Activated effector memory CD4-positive, alpha-beta T cell treated with anti-CD3 and anti-CD28 coated beads, Interleukin-2, amount 50 U/mL, for 16 hours (primary cell): ENCODE measurements around the gene CDK5.
A peak's percentile ranks its signal among the peaks of the same experiment; 100 is the strongest.

ENCODE experiments used
- DNase-seq: peaks from one replicate; pipeline ENCODE4 v3.0.0-alpha.2; 2020

CDK5 gene

GRCh38 chr7:151071032-151071866, 13.6 kb upstream of the CDK5 start:
- DNase-seq = no peak

- DNase-seq = no peak
Observed at GRCh38 chr7:151070574-151070960, 12.9 kb upstream of the CDK5 start.

GRCh38 chr7:151069841-151070573, 12.3 kb upstream of the CDK5 start:
- no peak for DNase-seq

GRCh38 chr7:151068069-151068773, 10.5 kb upstream of the CDK5 start:
- DNase-seq = no peak

- DNase-seq = no peak
Observed at GRCh38 chr7:151066273-151066974, 8.7 kb upstream of the CDK5 start.

GRCh38 chr7:151065516-151065915, 7.8 kb upstream of the CDK5 start:
- no peak for DNase-seq

GRCh38 chr7:151064993-151065392, 7.3 kb upstream of the CDK5 start:
- DNase-seq = no peak

- no peak for DNase-seq
Observed at GRCh38 chr7:151064454-151064853, 6.8 kb upstream of the CDK5 start.

GRCh38 chr7:151063212-151063561, 5.5 kb upstream of the CDK5 start:
- DNase-seq = no peak

GRCh38 chr7:151062399-151063211, 4.9 kb upstream of the CDK5 start:
- DNase-seq = no peak

- DNase-seq = no peak
Observed at GRCh38 chr7:151062111-151062398, 4.4 kb upstream of the CDK5 start.

GRCh38 chr7:151061213-151062110, 3.8 kb upstream of the CDK5 start:
- DNase-seq = no peak

- DNase-seq = peak; percentile 67
Observed at GRCh38 chr7:151060416-151061212, 2.9 kb upstream of the CDK5 start.

GRCh38 chr7:151060113-151060415, 2.4 kb upstream of the CDK5 start:
- no peak for DNase-seq

GRCh38 chr7:151059367-151060112, 1.8 kb upstream of the CDK5 start, which contains the start of gene SLC4A2:
Gene SLC4A2 (plus strand): TSS chr7:151059589. CDS start chr7:151061988, 2,399 bp downstream.
- peak; percentile 91 for DNase-seq

GRCh38 chr7:151058781-151059366, 1.2 kb upstream of the CDK5 start:
- peak; percentile 73 for DNase-seq

GRCh38 chr7:151057989-151058780, 488 bp upstream of the CDK5 start:
- peak; percentile 99 for DNase-seq
